HepG2 (cell line): ENCODE results near the gene CREG1. TPM values are rescaled to one million over a fixed set of nuclear protein-coding genes. Genes with fewer than 3 reads are reported as not detected.

Experiments used
- AGO1 ChIP-seq: fragments of 200-400 bp; formaldehyde crosslinking; IDR thresholded peaks from 2 replicates; pipeline ENCODE4 v1.6.1; 2017; ENCODE audit warnings: mild to moderate bottlenecking, low read depth, low read length, moderate library complexity; ENCODE audit not compliant: poor library complexity, severe bottlenecking
- AGO2 ChIP-seq: fragments of 200-400 bp; formaldehyde crosslinking; optimal IDR thresholded peaks from 2 replicates; pipeline ENCODE3; 2017; ENCODE audit warnings: mild to moderate bottlenecking, low read depth, low read length, moderate library complexity
- AKAP8 ChIP-seq: sonication (generic); formaldehyde crosslinking; IDR thresholded peaks from 2 replicates; pipeline ENCODE4 v1.5.1; 2020; ENCODE audit warnings: mild to moderate bottlenecking, missing genetic modification reagents
- ATF1 ChIP-seq: IDR thresholded peaks from 2 replicates; pipeline ENCODE4 v1.6.1; 2016; ENCODE audit warnings: mild to moderate bottlenecking, control low read depth
- CCDC6 ChIP-seq: sonication (generic); formaldehyde crosslinking; IDR thresholded peaks from 2 replicates; pipeline ENCODE4 v1.8.1; 2022; ENCODE audit warnings: mild to moderate bottlenecking, missing genetic modification reagents, moderate library complexity
- EP300 ChIP-seq, 3 experiments: sonication (generic) in 1 of 3; formaldehyde crosslinking in 1 of 3; IDR thresholded peaks; 2 replicates each; pipeline versions ENCODE4 v1.5.1 to v1.6.1; 2011 to 2020; ENCODE audit warnings: low read depth in 2 of 3, low read length in 2 of 3, borderline replicate concordance in 1 of 3, improper control_type of control experiment in 1 of 3, mild to moderate bottlenecking in 1 of 3, missing genetic modification reagents in 1 of 3, moderate library complexity in 1 of 3
- FIP1L1 ChIP-seq: fragments of 200-400 bp; formaldehyde crosslinking; IDR thresholded peaks from 2 replicates; pipeline ENCODE4 v1.6.1; 2018; ENCODE audit warnings: low read depth, mild to moderate bottlenecking, low read length, moderate library complexity, borderline replicate concordance; ENCODE audit not compliant: insufficient read depth
- GRHL1 ChIP-seq: sonication (generic); formaldehyde crosslinking; conservative IDR thresholded peaks from 2 replicates; pipeline ENCODE4 v1.8.0; 2022; ENCODE audit warnings: missing genetic modification reagents
- HOMEZ ChIP-seq: IDR thresholded peaks from 2 replicates; pipeline ENCODE4 v1.6.1; 2016; ENCODE audit warnings: low read depth
- MAFK ChIP-seq, 2 experiments: IDR thresholded peaks in 1 of 2; conservative IDR thresholded peaks in 1 of 2; 2 replicates each; pipeline ENCODE4 v1.6.1; 2011; ENCODE audit warnings: improper control_type of control experiment in 2 of 2, low read length in 2 of 2
- PCBP1 ChIP-seq: fragments of 200-400 bp; formaldehyde crosslinking; IDR thresholded peaks from 2 replicates; pipeline ENCODE4 v1.6.1; 2017; ENCODE audit warnings: mild to moderate bottlenecking, low read depth, low read length, borderline replicate concordance
- RBFOX2 ChIP-seq: fragments of 200-400 bp; formaldehyde crosslinking; IDR thresholded peaks from 2 replicates; pipeline ENCODE4 v1.6.1; 2017; ENCODE audit warnings: low read depth, mild to moderate bottlenecking, low read length
- SOX13 ChIP-seq, 3 experiments: fragments of 450-650 bp in 1 of 3; sonication (generic) in 1 of 3; formaldehyde crosslinking in 1 of 3; IDR thresholded peaks in 2 of 3; conservative IDR thresholded peaks in 1 of 3; 2 replicates each; pipeline versions ENCODE4 v1.5.0 to v1.6.1; 2016 to 2020; ENCODE audit warnings: antibody characterized with exemption in 1 of 3, mild to moderate bottlenecking in 1 of 3, missing compliant biosample characterization in 1 of 3, missing genetic modification reagents in 1 of 3, moderate library complexity in 1 of 3
- THAP7 ChIP-seq: sonication (generic); formaldehyde crosslinking; IDR thresholded peaks from 2 replicates; pipeline ENCODE4 v1.8.1; 2023; ENCODE audit warnings: mild to moderate bottlenecking, missing genetic modification reagents
- TRAFD1 ChIP-seq: sonication (generic); formaldehyde crosslinking; IDR thresholded peaks from 2 replicates; pipeline ENCODE4 v1.5.1; 2020; ENCODE audit warnings: missing genetic modification reagents, mild to moderate bottlenecking, borderline replicate concordance
- ZNF253 ChIP-seq: sonication (generic); formaldehyde crosslinking; IDR thresholded peaks from 2 replicates; pipeline ENCODE4 v1.8.0; 2022; ENCODE audit warnings: mild to moderate bottlenecking, missing genetic modification reagents, borderline replicate concordance
- ZNF549 ChIP-seq: sonication (generic); formaldehyde crosslinking; IDR thresholded peaks from 2 replicates; pipeline ENCODE4 v1.5.0; 2020; ENCODE audit warnings: missing genetic modification reagents
- ZNF75D ChIP-seq: sonication (generic); formaldehyde crosslinking; IDR thresholded peaks from 2 replicates; pipeline ENCODE4 v1.8.1; 2023; ENCODE audit warnings: missing genetic modification reagents, mild to moderate bottlenecking, borderline replicate concordance
- ZNF879 ChIP-seq: sonication (generic); formaldehyde crosslinking; IDR thresholded peaks from 2 replicates; pipeline ENCODE4 v1.8.1; 2023; ENCODE audit warnings: missing genetic modification reagents
- polyA plus RNA-seq, 8 experiments: library from polyadenylated mRNA; depleted of rRNA in 3 of 8; stranded (reverse) in 7 of 8; unstranded in 1 of 8; fragments of >200 nt; fragmentation: Illumina TruSeq in 4 of 8; extraction: Trizol in 4 of 8; gene quantifications; 2 replicates each; pipeline versions ENCODE4 v1.2.1 to v1.2.3, GENCODE V29; 2011 to 2016; ENCODE audit warnings: low read depth in 4 of 8, missing spikeins in 1 of 8, mixed read lengths in 1 of 8; ENCODE audit not compliant: insufficient read depth in 1 of 8
- total RNA-seq, 5 experiments: library from RNA; depleted of rRNA; stranded (reverse); fragments of >200 nt; fragmentation: Illumina TruSeq; extraction: Trizol; gene quantifications; 2 replicates each; pipeline ENCODE4 v1.2.3, GENCODE V29; 2016; ENCODE audit warnings: low read depth in 1 of 5

The CREG1 gene
- total and polyA plus RNA-seq, 2 of the 13 experiments (the other 11 are each of a cell fraction or from before 2014, with no cell fraction given): 31.3 to 33.5 TPM

- TF ChIP-seq PCBP1: no peak
- no peak for TF ChIP-seq AGO1
- no peak for TF ChIP-seq GRHL1 (CRISPR knock-in tag)
- no peak for TF ChIP-seq MAFK (conservative IDR thresholded peaks at IDR 0.05 in 1 of 2, IDR thresholded peaks at IDR 0.05 in 1 of 2; ENCODE audit: low read length in 2 of 2)
- no peak for TF ChIP-seq AGO2
- peak; percentile 18; the same call in 1 of the 2 replicates for TF ChIP-seq ZNF75D
- TF ChIP-seq CCDC6 (CRISPR knock-in tag): no peak
- TF ChIP-seq AKAP8: no peak
- no peak for TF ChIP-seq ZNF549 (CRISPR knock-in tag)
- no peak for TF ChIP-seq ATF1 (CRISPR knock-in tag)
- TF ChIP-seq ZNF253 (CRISPR knock-in tag): peak; percentile 33; the same call in 1 of the 2 replicates
- TF ChIP-seq FIP1L1: no peak
- no peak for TF ChIP-seq TRAFD1 (CRISPR knock-in tag)
- no peak for TF ChIP-seq ZNF879 (CRISPR knock-in tag)
- TF ChIP-seq HOMEZ (CRISPR knock-in tag): peak; percentile 39; the same call in 1 of the 2 replicates
- no peak for TF ChIP-seq SOX13 (IDR thresholded peaks at IDR 0.05)
- TF ChIP-seq SOX13 (CRISPR knock-in tag; conservative IDR thresholded peaks at IDR 0.05 in 1 of 2, IDR thresholded peaks at IDR 0.05 in 1 of 2): no peak
- TF ChIP-seq THAP7 (CRISPR knock-in tag): no peak
- no peak for TF ChIP-seq EP300 (IDR thresholded peaks at IDR 0.05; ENCODE audit: low read depth in 2 of 2, low read length in 2 of 2)
- TF ChIP-seq EP300 (CRISPR knock-in tag; IDR thresholded peaks at IDR 0.05; ENCODE audit: borderline replicate concordance): no peak
- peak; percentile 84 for TF ChIP-seq RBFOX2
Observed at GRCh38 chr1:167553136-167554027, at the start of gene CREG1 (continued).
